IPS-20b (cell line): ENCODE data around the gene SEMA3C.

Experiments
- H3K27ac ChIP-seq: one replicate; pipeline ENCODE4 v1.5.1; 2013; ENCODE audit warnings: low read length
- H3K27me3 ChIP-seq: 2 replicates; pipeline ENCODE4 v1.6.1; 2013; ENCODE audit warnings: mild to moderate bottlenecking, low read length, inconsistent platforms; ENCODE audit not compliant: insufficient read depth
- H3K36me3 ChIP-seq: 2 replicates; pipeline ENCODE4 v1.6.1; 2013; ENCODE audit warnings: low read depth, mild to moderate bottlenecking, inconsistent platforms, low read length, moderate library complexity; ENCODE audit not compliant: insufficient read depth
- H3K4me1 ChIP-seq: 2 replicates; pipeline ENCODE4 v1.6.1; 2013; ENCODE audit warnings: mild to moderate bottlenecking, control low read depth, inconsistent platforms, low read length, moderate library complexity; ENCODE audit not compliant: insufficient read depth
- H3K4me3 ChIP-seq: 2 replicates; pipeline ENCODE4 v1.5.1; 2013; ENCODE audit warnings: mild to moderate bottlenecking, low read length, inconsistent platforms
- H3K9ac ChIP-seq: 2 replicates; pipeline ENCODE4 v1.6.1; 2013; ENCODE audit warnings: low read depth, mild to moderate bottlenecking, inconsistent platforms, low read length, moderate library complexity
- H3K9me3 ChIP-seq: 2 replicates; pipeline ENCODE4 v1.6.1; 2013; ENCODE audit warnings: mild to moderate bottlenecking, low read depth, low read length, inconsistent platforms; ENCODE audit not compliant: insufficient read depth

Gene SEMA3C

DNA sequence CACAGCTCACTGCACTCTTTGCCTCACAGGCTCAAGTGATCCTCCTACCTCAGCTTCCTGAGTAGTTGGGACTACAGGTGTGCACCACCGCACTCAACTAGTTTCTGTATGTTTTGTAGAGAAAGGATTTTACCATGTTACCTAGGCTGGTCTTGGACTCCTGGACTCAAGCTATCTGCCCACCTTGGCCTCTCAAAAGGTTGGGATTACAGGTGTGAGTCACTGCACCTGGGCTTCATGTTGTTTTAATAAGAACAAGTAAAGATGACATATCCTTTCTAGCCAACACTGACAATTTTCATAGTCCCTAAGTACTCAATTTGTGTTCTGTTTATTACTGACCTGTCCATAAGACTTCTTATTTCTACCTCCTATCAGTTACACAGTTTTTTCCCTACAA lies 16.8 kb downstream of the SEMA3C start:
- Histone ChIP-seq H3K9ac (no peak overlapping the region), H3K27ac (no peak overlapping the region), H3K27me3 (no peaks in the 10 kb centered on the region), H3K9me3 (no peaks in the 10 kb centered on the region; the same call in 1 of the 2 replicates), H3K4me1 (peaks cover 10% of the 10 kb centered on the region), H3K4me3 (no peak overlapping the region), H3K36me3 (no peaks in the 10 kb centered on the region)

DNA sequence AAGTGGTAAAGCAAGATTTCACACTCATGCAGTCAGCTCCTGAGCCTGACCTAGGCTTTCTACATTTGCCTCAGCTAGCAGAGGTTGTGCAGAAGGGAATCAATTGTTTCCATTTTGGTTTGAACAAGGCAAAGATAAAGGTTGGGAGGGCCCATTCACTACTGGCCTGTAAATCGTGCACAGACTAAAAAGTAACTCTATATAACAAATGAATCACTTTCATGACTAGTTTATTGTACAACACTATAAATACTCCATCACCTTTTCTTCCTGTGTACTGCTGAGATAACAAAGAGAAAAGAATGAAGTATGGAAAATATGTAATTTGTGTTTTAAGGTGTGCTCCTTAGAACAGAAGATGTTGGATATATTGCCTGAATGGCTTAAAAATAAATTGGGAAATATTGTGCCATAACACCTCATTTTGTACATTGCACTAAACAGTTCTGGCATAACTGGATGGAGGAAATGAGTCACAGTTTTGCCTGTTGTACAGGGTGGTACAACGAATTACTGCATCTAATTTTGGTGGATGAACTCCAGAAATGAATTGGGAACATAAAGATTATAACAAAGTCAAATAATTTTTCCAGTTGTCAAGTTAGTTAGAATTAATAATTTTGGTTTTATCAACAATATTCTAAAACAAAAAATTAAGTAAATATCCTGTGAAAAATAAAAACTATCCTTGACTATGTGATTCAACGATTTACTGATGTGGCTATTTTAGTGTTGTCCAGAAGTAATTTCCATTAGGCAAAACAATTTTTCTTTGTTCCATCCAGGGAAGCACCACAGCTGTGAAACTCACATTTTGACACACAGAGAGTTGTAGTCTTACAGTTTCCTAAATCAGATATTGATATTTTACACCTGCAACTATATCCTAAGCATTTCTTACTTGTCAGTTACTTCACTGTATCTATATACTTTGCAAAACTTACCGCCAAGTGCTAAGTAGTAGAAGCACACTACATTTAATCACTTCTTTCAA lies 18.0 kb downstream of the SEMA3C start:
- Histone ChIP-seq H3K9ac (no peak overlapping the region), H3K27ac (no peak overlapping the region), H3K9me3 (no peaks in the 10 kb centered on the region; the same call in 1 of the 2 replicates), H3K4me3 (no peak overlapping the region), H3K27me3 (no peaks in the 10 kb centered on the region), H3K4me1 (peaks cover 10% of the 10 kb centered on the region), H3K36me3 (no peaks in the 10 kb centered on the region)

DNA sequence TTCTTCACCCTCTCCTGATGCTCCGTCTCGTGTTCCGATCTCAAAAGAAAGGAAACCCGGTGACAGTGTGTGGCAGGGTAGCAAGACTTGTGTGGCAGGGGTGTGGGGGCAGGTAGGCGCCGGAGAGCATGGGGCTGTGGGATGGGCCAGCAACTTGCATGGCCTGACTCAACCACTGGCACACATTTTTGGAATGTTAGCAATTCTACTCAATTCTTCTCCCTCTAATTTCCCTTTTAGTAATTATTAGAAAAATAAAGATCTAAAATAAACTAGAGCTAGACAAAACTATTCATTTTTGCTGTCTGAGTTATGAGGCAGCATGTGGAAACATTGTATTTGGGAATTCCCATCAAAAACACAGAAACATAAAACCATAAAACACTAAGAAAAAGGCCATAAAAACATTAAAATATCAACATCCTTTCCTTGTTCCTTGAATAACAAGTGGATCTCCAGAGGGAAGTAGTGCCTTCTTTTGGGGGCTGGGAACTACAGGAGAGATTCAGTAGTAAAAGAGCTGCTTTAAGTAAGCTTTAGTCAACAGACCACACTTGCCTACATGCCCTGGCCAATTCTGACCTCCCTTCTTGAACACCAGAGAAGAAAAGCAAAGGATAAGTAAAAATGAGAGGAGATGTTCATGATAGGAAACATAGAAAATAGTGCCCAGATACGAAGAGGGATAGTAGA lies 21.8 kb downstream of the SEMA3C start:
- Histone ChIP-seq H3K4me1 (0 out of 2 replicates have a peak, but pooled peaks cover 4% of the 10 kb centered on the region), H3K9me3 (no peaks in the 10 kb centered on the region; the same call in 1 of the 2 replicates), H3K9ac (no peak overlapping the region), H3K4me3 (no peak overlapping the region), H3K27ac (no peak overlapping the region), H3K27me3 (no peaks in the 10 kb centered on the region), H3K36me3 (no peaks in the 10 kb centered on the region)

DNA sequence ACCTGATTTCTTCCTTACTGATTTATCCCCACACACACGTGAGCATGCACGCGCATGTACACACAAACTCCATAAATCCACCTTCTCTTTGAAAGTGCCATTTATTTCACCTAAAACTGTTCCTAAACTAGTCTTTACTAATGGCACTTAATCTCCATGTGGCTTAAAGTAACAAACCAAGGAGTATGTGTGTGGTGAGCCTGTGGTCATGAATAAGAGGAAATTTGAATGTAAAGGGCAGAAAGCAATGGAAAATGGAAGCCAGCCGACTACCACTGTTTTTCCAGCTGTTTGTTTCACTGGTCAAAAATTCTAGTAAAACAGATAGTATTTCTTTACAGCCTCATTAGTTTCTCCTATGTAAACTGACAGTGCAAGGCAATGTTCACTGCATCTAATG lies 23.8 kb downstream of the SEMA3C start:
- Histone ChIP-seq H3K27ac (no peak overlapping the region), H3K4me1 (0 out of 2 replicates have a peak, but pooled peaks cover 4% of the 10 kb centered on the region), H3K9ac (no peak overlapping the region), H3K9me3 (no peaks in the 10 kb centered on the region), H3K36me3 (no peaks in the 10 kb centered on the region), H3K4me3 (no peak overlapping the region), H3K27me3 (no peaks in the 10 kb centered on the region)

DNA sequence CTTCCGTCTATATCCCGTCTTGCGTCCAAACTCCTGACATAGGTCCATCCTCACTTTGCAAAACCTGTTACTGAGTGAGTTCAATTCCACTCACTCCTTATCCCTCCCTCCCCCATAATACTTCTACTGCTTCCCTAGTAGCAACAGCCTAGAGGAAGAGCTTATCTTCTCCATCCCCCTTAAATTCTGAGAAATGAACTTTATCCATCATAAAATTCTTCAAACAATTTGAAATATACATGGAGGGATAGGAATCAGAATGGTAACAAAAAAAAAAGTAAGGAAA lies 27.6 kb downstream of the SEMA3C start:
- Histone ChIP-seq H3K27ac (no peak overlapping the region), H3K9ac (no peak overlapping the region), H3K36me3 (no peaks in the 10 kb centered on the region), H3K4me3 (no peak overlapping the region), H3K27me3 (no peaks in the 10 kb centered on the region), H3K4me1 (no peaks in the 10 kb centered on the region), H3K9me3 (no peaks in the 10 kb centered on the region)

DNA sequence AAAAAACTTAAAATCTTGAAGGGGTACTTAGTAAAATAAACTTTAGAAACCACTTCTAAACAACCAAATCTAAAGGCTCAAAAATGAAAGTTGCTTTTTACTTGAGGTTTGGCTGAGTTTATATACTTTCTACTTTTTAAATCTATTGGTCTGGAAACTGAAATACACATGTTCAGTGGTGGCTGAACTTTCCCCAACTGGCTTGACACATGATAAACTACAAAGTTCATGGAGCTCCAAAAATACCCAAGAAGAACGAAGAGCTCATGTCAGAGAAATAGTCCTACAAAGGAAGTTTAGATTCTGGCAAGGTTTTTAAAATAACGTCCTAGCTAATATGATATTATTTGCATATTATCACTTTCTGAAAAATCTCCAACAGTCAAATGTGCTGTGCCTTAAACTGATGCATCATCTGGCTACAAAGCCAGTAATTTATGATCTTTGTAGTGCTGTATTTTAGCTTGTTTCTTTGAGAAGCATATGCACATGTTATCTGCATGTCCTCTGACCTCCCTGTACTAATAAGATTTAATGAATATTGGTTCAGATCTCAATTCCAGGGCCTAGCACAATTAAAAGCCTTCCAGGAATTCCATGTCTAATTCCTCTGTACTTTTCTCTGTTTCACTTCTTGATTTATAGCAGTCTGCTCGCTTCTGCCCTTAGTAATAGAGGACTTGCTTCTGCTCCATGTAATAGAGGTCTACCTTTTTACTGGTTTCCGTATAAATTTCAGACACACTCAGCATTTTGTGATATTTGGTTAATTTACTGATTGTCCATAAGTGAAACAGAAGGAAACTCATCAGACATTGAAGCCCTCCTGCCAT lies 28.2 kb downstream of the SEMA3C start:
- no peaks in the 10 kb centered on the region for H3K4me1 ChIP-seq
- no peak overlapping the region for H3K4me3 ChIP-seq
- no peaks in the 10 kb centered on the region for H3K36me3 ChIP-seq
- H3K27ac ChIP-seq = no peak overlapping the region
- H3K9me3 ChIP-seq = no peaks in the 10 kb centered on the region
- no peaks in the 10 kb centered on the region for H3K27me3 ChIP-seq
- no peak overlapping the region for H3K9ac ChIP-seq

DNA sequence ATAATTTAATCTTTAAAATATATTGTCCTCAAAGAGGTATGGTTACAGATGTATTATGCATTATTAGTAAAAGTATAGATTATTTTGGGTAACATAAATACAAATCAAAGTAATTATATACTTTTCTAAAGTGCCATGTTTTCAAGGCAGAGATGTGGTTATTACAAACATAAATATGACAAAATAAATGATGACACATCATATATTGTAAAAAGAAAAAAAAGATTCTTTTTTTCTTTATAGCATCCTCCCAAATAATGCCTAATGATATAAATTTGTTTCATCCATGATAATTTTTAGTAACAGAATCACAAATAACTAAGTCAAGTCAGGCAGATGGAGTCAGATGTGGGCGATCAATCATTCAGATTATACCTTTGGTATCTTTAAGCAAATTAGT lies 29.3 kb downstream of the SEMA3C start:
- H3K4me1 ChIP-seq = no peaks in the 10 kb centered on the region; the same call in 1 of the 2 replicates

DNA sequence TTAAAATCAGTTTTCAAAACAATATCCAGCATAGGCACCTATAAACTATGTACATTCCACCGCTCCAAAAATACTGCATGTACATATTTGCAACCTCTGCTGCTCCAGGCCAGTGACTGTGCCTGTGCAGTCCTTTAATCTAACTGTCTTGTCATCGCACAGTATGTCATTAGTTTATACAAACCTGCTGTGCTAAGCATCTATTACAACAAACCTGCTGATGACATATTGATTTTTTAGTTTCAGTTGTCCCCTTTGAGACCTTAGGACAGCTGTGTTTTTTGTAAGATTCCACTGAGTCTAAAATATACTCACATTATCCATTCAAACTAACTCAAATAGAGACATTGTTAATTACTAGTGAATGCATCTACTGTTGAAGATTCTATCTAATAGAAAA lies 33.1 kb downstream of the SEMA3C start:
- H3K4me1 ChIP-seq = peaks cover 3% of the 10 kb centered on the region; the same call in 1 of the 2 replicates
- no peaks in the 10 kb centered on the region for H3K9me3 ChIP-seq
- no peaks in the 10 kb centered on the region for H3K36me3 ChIP-seq
- no peaks in the 10 kb centered on the region for H3K27me3 ChIP-seq
- H3K9ac ChIP-seq = no peak overlapping the region
- H3K27ac ChIP-seq = no peak overlapping the region
- no peak overlapping the region for H3K4me3 ChIP-seq

More for the DNA sequence above, 29.3 kb downstream of the SEMA3C start:
- Histone ChIP-seq H3K9me3 (no peaks in the 10 kb centered on the region), H3K4me3 (no peak overlapping the region), H3K27ac (no peak overlapping the region), H3K27me3 (no peaks in the 10 kb centered on the region), H3K9ac (no peak overlapping the region), H3K36me3 (no peaks in the 10 kb centered on the region)

DNA sequence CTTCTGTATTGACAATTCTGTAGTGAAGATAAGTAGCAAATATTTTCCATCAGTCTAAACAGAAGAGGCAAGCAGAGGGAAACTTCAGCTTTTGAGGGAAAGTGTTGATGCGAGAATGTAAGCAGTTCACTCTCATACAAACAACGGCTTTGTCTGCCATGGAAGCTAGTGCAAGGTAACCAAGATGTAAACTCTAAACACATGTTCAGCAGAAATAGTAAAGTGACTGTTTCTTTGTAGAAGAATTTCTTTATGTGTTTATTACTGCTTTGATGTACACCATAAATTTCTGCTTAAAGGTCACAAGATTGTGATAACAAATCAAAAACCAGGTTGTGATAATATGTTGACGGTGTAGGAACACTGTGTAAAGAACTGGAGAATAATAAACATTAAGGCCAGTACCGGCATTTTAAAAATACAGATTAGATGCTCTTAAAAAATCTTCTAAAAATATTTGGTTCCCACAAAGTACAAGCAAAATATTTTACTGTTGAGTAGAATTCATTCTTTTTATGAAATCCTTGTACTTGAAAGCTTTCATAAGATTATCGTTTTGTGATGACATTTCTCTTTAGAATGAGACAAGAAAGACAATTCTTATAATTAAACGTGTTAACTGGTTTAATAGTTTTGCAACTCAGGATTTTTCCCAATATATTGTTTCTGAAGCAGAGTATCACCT lies 34.2 kb downstream of the SEMA3C start:
- Histone ChIP-seq H3K27me3 (no peaks in the 10 kb centered on the region), H3K4me3 (no peak overlapping the region), H3K36me3 (no peaks in the 10 kb centered on the region), H3K27ac (no peak overlapping the region), H3K9ac (no peak overlapping the region), H3K4me1 (peaks cover 3% of the 10 kb centered on the region; the same call in 1 of the 2 replicates), H3K9me3 (no peaks in the 10 kb centered on the region)

DNA sequence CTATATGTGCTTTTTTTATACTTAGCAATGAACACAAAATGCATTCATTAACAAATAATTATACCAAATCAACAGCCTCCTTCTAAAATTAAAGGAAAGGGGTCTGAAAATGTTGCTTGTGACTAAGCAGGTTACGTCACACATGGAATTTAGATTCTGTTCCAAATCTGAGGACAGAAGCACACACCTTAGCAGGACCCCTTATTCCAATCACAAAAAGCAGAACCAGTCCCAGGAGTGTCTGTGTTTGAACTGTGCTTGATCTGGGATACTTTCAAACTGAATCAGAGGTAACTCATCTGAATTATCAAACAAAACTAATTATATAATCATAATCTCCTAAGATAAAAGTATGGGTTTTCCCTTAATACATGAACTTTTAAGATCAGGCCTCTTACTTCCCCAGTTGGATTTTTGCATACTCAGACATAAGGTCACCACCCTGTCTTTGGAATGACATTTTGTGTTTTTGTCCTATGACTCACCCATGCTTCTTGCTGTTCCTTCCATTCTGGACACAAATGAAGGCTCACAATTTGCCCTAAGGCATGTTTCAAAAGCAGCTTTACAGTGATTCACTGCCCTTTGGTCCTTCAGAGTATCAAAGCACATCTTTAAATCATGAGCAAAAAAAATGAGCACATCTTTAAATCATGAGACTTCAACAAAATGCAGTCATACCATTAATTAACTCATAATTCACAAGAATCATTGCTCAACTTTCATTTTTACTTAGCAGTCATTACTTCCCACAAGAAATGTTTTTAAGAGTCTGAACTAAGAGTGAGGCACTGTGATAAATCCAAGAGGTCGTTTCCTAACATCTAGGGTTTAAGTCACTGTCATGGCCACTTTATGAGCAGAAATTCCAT lies 35.5 kb downstream of the SEMA3C start:
- Histone ChIP-seq H3K9me3 (no peaks in the 10 kb centered on the region), H3K27me3 (no peaks in the 10 kb centered on the region), H3K27ac (no peak overlapping the region), H3K4me1 (peaks cover 3% of the 10 kb centered on the region; the same call in 1 of the 2 replicates), H3K9ac (no peak overlapping the region), H3K4me3 (no peak overlapping the region), H3K36me3 (no peaks in the 10 kb centered on the region)
